GM19455 (cell line): ENCODE measurements around the gene LMTK2.
"Not testable (repeated sequence)": the region's sequence is repeated elsewhere in the genome, so short reads cannot be mapped to it uniquely, and the experiment has no call there.

Experiments
- ATAC-seq: cut with Tn5 transposase; IDR thresholded peaks from one replicate; pipeline ENCODE4 v1.9.1; 2021; ENCODE audit not compliant: unreplicated experiment

The LMTK2 gene

DNA sequence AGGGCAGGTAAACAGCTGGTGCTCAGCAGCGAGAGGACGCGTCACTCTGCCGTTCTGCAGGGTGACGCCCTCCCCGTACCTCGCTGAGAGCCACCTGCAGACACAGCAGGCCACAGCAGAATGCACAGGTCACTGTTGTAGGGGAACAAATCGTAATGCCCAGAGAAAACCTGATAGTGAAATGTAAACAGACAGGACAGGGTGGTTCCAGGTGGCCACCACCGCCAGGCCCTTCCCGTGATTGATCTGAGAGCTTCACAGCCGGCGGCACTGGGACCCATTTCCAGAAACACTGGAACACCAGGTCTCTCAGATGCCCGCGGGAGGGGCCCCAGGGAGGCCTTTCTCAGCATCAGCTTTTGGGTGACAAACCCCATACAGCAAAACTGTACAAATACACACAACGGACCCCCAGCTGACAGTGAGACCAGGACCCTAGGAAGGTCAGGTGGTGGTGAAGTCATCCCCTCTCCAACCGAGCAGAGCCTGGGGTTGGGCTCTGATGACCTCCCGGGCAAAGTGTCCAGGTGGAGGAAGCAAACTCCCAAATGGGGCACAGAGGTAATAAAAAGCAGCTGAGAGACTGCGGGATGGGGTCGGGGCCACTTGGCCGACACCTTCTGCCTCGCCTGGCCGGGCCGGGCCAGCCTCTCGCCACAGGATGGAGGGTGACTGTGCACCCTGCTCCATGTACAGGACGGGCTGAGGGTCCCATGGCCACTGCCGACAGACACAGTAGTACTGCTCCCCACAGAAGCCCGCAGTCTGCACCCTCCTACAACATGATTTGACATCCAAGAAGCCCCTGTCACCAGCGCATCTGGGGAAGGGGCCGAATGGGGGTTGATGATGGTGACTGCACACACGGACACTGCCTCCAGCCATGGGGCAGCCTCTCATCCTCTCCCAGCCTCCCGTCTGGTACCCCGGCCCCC is 109.2 kb downstream of the LMTK2 start:
- ATAC-seq: no peak

DNA sequence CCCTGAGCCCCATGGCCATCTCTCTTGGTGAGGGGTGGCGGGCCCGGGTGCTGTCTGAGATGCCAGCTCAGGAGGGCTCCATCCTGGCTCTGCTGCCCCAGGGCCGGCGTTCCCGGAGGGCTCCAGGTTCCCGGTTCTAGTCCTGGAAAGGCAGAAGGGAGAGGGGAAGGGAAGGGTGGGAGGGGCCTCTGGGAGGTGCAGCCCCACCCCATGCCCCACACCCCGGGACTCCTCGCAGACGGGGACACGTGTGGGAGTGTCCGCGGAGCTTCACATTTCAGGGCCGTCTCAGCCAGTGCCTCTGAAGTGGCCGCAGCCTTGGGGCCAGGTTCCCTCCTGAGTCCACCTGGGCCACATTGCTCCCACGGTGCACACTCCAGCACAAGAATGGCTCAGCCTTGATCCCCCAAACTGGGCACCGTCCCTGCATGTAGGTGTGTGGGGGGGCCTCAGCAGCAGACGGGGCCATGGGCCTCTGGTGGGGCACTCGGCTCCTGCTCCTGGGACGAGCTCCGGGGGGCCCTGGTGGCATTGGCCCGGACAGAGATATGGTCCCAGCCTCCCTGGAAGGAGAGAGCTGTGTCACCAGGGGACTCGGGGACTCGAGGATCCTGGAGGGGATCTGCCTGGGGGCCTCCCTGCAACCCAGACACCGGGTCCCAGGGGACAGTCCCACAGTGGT is 110.4 kb downstream of the LMTK2 start:
- no peak for ATAC-seq

- no peak for ATAC-seq
Measured at GRCh38 chr7:98217623-98218582, 111.2 kb downstream of the LMTK2 start.

GRCh38 chr7:98219382-98219781 is 112.7 kb downstream of the LMTK2 start:
- not testable (repeated sequence) for ATAC-seq

- ATAC-seq: no peak
Measured at GRCh38 chr7:98221611-98222532, 115.2 kb downstream of the LMTK2 start.

DNA sequence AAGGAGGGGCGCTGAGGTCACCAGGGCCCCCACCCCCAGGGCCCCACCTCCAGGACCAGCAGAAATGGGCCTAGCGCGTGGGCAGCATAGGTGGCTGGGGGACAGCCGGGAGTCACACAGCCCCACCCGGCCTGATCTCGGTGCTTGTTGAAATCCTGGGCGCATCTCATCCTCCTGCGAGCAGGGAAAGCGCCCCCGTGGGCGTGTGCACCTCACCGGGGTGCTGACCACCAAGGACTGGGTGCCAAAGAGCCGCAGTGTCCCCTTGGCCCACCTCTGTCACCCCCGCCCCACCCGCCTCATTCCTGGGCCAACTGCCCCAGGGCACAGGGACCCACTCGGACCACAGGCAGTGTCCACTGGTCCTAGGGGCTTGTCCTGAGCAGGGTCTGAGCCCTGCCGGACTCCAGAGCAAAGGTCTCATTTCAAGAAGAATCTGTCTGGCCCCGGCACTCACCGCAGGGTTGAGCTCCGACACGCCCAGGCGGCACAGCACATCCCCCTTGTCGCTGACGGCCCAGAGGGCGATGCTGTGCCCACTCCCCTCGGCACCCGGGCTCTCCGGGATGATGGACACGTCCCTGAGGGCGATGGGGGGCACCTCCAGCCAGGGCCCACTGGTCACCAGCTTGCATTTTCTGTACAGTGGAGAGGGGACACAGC is 116.0 kb downstream of the LMTK2 start:
- no peak for ATAC-seq

- no peak for ATAC-seq
Measured at GRCh38 chr7:98223351-98223897, 116.8 kb downstream of the LMTK2 start.

GRCh38 chr7:98223898-98224700 is 117.4 kb downstream of the LMTK2 start:
- ATAC-seq: no peak

GRCh38 chr7:98224701-98225181 is 118.1 kb downstream of the LMTK2 start:
- no peak for ATAC-seq

DNA sequence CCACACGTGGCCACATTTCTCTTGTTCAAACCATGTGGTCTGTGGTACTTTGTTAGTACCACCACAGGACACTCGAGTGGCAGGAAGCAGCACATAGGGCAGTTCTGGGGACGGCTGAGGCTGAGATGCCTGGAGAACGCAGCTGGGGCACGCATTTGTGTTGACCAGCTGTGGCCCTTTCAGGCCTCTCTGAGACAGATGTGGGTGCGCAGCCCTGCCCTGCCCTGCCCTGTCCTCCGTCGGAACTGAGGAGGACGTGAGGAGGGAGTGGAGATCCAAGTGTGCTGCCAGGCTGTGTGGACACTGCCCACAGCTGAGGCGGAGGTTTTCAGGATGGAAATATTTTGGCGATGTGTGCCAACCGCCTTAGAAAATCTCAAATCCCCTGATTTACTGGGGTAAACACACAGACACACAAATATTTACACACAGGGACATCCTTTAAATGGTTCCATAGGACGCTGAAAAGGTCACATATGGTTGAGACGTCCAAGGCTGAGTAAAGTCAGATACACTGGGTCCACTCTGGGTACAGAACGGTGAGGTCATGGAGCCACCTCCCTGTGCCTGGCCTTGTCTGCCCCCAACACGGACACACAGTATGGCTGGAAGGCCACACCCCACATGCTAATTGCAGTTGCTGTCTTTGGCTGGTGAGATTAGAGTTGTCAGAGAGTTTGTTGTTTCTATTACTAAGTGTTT is 119.4 kb downstream of the LMTK2 start:
- no peak for ATAC-seq

- no peak for ATAC-seq
Measured at GRCh38 chr7:98227939-98228338, 121.3 kb downstream of the LMTK2 start.

- no peak for ATAC-seq
Measured at GRCh38 chr7:98228801-98229200, 122.1 kb downstream of the LMTK2 start.

DNA sequence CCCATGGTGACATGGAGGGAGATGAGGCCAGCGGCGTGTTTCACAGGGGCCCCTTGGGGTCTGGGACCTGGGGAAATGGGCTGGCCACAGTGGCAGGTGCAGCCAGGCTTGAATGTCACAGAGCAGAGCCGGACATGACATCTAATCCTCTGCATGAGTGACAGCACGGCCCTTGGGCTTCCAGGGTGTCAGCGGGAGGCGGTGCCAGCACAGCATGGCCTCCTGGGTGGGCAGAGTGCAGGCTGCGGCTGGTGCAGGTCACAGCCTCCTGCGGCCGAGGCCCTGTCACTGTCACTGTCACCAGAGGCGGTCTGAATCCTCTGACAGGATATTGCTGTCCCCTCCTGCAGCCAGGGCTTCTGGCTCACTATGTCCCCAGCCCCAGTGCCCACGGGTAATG is 122.8 kb downstream of the LMTK2 start:
- no peak for ATAC-seq

DNA sequence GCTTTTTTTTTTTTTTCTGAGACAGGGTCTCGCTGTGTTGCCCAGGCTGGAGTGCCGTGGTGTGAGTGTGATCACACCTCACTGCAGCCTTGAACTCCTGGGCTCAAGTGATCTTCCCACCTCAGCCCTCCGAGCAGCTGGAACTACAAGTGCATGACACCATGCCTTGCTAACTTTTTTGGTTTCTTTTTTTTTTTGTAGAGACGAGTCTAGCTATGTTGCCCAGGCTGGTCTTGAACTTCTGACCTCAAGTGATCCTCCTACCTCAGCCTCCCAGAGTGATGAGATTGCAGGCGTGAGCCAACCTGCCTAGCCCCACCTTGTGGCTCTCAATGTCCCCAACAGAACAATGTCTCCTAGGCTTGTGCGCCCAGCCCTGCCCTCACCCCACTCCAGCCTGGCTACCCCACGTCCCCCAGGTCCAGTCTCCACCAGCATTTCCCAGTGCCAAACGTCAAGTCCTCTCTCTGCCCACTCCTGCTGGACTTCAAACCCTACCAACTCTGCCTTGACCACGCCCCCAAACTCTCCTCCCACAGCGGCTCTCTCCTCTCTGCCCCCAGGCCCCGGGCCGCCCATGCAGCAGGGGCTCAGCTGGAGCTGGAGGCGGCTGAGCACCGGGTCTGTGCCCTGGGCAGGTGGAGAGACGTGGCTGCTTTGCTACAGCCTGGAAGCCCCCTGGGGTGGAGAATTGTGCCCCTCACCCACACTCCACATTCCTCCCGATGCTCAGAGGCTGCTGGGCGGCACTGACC is 123.5 kb downstream of the LMTK2 start:
- no peak for ATAC-seq

DNA sequence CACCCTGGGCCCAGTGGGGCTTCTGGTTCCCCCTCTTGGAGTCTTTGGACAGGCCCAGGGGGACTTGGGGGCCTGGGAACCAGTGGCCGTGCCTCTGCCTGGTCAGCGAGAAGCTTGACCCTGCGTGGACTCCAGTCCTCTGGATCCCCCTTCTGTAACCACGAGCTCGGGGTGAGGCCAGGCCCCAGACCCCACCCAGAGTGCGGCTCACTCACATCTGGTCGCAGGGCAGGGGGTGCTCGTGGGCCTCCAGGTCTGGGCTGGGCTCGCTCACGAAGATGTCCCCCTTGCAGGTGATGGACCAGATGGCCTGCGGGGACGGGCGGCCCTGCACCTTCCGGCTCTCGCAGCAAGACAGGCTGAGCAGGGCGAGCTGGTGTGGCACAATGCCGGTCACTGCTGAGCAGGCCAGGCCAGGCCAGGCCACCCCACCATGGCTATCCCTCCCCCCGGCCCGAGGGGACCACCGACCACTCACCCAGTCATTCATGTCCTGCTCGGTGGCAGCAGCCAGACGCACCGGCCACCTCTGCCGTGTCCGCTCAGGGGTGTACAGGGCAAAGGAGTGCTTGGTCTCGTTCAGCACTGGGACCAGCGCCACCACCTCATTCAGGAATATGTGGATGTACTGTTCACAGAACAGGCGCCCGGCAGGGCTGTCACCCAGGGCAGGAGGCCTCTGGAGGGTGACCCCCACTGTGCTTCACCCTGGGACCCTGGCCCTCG is 124.2 kb downstream of the LMTK2 start:
- no peak for ATAC-seq
